Measurements from ENCODE around the gene MAPK7.

- TF ChIP-seq CTCF (IDR thresholded peaks at IDR 0.05) (no peak), RAD21 (IDR thresholded peaks at IDR 0.05; ENCODE audit: low read length) (no peak), GATA2 (CRISPR knock-in tag; IDR thresholded peaks at IDR 0.05) (no peak), RFX5 (IDR thresholded peaks at IDR 0.05; ENCODE audit: low read length) (no peak), RCOR1 (IDR thresholded peaks at IDR 0.05; ENCODE audit: low read length) (no peak), YY1 (IDR thresholded peaks at IDR 0.05; ENCODE audit: low read depth) (no peak), FOXJ3 (CRISPR knock-in tag; IDR thresholded peaks at IDR 0.05) (no peak), SMC3 (IDR thresholded peaks at IDR 0.05; ENCODE audit: low read depth, low read length) (no peak)
Measured at GRCh38 chr17:19382531-19383444, 4.5 kb downstream of the MAPK7 start.

Measured in SK-N-SH (cell line).